GM21381 (cell line): ENCODE measurements around the gene BCL2L14.
"Not testable (repeated sequence)": the region's sequence is repeated elsewhere in the genome, so short reads cannot be mapped to it uniquely, and the experiment has no call there.

Experiments used
- ATAC-seq: cut with Tn5 transposase; IDR thresholded peaks from one replicate; pipeline ENCODE4 v1.9.1; 2021; ENCODE audit warnings: mild to moderate bottlenecking, moderate library complexity; ENCODE audit not compliant: unreplicated experiment

BCL2L14 gene

DNA sequence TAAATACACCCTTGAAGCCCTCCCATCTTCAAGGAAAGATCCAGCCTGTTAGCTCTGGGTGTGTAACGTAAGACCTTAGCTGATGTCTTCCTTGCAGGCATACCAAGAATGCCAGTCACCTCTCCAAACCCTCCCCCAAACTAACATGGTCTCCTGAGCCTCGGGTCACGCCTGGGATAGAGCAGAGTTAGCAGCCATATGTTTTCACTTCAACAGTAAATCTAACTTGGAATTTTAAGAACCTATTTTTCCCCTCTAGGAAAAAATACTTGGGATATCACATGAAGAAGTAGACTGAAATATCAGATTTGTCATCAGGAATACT lies 27.9 kb downstream of the BCL2L14 start:
- no peak for ATAC-seq

DNA sequence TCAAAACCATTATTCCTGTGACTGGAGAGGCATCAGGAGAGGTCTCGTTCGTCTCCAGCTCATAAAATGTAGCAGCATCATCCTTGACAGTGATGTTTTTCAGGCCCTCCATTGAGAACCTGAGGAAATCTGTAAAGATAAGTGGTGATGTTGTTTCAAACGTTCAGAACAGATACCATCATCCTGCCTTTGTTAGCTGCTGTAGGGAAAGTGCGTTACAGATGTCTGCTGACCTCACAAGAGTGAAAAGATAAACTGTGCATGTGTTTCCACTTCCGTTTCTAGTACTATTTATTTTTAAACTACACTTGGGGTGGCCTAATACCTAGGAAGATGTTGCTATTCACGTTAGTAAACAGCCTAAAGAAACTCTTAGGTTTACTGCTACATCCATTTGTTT lies 28.4 kb downstream of the BCL2L14 start:
- ATAC-seq = no peak

- ATAC-seq = no peak
Observed at GRCh38 chr12:12107678-12108077, 36.9 kb downstream of the BCL2L14 start.

GRCh38 chr12:12108441-12109058 lies 37.8 kb downstream of the BCL2L14 start:
- ATAC-seq = no peak

DNA sequence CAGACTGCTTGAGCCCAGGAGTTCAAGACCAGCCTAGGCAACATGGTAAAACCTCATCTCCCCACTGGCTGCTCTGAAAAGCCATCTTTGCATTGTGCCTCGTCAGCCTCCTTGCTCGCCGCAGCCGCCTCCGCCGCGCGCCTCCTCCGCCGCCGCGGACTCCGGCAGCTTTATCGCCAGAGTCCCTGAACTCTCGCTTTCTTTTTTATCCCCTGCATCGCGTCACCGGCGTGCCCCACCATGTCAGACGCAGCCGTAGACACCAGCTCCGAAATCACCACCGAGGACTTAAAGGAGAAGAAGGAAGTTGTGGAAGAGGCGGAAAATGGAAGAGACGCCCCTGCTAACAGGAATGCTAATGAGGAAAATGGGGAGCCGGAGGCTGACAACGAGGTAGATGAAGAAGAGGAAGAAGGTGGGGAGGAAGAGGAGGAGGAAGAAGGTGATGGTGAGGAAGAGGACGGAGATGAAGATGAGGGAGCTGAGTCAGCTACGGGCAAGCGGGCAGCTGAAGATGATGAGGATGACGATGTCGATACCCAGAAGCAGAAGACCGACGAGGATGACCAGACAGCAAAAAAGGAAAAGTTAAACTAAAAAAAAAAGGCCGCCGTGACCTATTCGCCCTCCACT lies 40.3 kb downstream of the BCL2L14 start:
- ATAC-seq = not testable (repeated sequence)

DNA sequence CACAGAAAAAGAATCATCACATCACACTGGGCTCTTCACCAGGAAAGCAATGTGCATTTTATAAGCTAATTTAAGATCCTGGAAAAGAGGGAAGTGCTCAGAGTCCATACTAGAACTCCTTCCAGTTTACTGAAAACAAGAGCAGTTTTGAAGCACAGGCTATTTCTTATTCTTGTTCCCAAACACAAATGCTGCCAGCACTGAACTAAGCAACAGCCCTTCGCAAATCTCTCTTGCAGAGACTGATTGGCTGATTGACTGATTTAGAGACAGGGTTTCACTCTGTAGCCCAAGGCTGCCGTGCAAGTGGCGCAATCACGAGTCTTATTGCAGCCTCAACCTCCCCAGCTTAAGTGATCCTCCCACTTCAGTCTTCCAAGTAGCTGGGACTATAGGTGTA lies 44.8 kb downstream of the BCL2L14 start:
- no peak for ATAC-seq

GRCh38 chr12:12116677-12117076 lies 45.9 kb downstream of the BCL2L14 start:
- ATAC-seq = no peak

- ATAC-seq = no peak
Observed at GRCh38 chr12:12121061-12121460, 50.3 kb downstream of the BCL2L14 start.

- no peak for ATAC-seq
Observed at GRCh38 chr12:12123036-12123604, 52.4 kb downstream of the BCL2L14 start.

GRCh38 chr12:12126551-12126950 lies 55.8 kb downstream of the BCL2L14 start:
- ATAC-seq = no peak

DNA sequence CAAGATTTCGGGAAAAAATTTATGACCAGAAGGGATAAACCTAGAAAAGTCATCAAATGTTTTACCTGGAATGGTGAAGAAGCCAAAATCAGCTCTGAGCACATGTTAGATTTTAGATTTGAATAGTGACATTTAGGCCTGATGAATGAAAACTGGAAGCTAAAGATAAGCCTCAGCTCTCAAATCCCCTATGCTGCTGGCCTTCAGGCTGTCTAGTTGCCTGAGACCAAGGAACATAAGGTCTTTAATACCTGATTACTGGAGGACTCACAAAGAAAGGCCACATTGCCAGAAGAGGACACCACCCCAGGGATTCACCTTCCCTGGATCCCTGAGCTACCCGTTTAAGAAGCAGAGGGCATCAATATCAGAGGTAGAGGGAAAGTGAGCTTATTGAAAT lies 56.6 kb downstream of the BCL2L14 start:
- ATAC-seq = no peak

- ATAC-seq = no peak
Observed at GRCh38 chr12:12128670-12129069, 57.9 kb downstream of the BCL2L14 start.

DNA sequence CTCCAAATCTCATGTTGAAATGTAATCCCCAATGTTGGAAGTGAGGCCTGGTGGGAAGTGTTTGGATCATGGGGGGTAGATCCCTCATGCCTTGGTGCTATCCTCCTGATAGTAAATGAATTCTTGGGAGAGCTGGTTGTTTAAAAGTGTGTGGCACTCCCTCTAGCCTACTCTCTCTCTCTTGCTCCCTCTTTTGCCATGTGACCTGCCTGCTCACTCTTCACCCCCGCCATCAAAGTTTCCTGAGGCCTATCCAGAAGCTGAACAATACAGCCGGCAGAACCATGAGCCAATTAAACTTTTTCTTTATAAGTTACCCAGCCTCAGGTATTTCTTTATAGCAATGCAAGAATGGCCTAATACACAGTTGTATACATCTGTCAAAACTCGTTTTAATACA lies 62.5 kb downstream of the BCL2L14 start:
- no peak for ATAC-seq

DNA sequence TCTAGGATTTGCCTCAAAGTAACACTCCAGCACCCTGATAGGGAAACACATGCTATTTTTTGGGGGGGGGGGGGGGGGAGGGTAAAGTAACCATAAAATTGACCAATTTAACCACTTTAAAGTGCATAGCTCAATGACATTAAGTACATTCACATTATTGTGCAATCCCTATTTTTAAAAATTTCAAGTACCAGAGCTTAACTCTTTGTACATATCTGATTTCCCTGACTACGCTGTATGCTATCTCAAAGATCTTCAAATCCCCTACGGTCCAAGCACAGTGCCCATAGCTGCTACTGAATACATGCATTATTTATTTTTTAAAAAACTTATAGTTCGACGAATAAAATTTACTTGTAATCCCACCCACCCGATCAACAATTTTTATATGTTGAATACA lies 63.0 kb downstream of the BCL2L14 start:
- ATAC-seq = no peak

DNA sequence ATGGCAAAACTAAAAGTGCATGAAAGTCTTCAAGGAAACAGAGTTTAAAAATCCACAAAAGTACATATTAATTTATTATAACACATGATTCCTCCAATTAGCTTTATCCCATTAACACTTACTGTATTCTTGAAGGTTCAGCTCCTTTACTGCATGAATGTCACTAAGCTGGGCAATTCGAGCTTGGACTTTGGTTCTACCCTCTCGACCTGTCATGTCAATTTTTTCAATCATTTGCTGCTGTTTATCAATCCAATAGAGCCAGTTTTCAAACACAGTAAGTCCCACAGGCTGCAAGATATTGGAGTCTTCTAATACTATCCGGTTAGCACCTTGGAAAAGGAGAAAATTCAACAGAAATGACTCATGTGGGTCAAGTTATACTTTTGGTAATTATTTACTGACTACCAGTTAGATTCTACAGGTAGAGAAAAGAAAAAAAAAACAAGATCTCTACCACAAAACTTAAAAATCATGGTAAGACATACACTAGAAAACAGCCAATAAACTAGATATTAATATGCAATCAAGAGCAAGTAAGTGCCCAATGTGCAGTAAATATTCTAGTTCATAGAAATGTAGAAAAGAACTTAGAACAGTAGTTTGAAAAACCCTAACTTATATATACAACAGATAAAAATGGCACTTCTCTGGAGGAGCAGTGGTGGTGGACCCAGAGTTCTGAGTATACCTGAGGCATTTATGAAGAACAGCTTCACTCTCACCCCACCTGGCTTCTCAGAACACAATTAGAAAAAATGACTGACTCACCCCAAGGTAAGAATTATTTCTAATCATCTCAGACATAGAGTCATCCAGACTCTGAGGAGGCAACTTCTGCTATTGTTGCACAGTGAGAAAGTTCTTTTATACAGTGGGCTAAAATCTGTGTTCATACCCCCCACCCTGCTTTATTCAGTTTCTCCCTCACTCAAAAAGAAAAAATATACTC lies 67.7 kb downstream of the BCL2L14 start:
- no peak for ATAC-seq

DNA sequence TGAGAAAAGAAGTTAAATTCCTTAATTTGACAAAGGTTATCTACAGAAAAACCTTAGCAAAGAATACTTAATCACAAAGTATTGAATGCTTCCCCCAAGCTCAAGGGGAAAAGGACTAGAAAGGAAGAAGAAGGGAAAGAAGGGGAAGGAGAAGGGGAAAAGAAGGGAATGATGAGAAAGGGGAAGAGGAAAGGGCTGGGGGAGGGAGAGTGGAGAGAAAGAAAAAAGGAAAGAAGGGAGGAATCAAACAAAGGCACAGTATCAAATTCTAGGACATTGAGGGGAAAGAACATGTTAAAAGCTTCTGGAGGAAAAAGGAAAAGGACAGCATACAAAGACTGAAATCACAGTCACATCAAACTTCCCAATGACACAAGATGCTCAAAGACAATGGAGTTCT lies 70.3 kb downstream of the BCL2L14 start:
- ATAC-seq = no peak

DNA sequence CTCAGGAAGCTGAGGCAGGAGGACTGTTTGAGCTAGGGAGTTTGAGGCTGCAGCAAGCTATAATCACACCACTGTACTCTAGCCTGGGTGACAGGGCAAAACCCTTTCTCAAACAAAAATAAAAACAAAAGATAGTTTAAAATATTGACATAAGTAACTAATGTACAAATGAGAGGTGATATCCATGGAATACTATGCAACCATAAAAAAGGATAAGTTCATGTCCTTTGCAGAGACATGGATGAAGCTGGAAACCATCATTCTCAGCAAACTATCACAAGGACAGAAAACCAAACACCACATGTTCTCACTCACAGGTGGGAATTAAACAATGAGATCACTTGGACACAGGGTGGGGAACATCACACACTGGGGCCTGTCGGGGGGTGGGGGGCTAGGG lies 73.8 kb downstream of the BCL2L14 start:
- not testable (repeated sequence) for ATAC-seq

DNA sequence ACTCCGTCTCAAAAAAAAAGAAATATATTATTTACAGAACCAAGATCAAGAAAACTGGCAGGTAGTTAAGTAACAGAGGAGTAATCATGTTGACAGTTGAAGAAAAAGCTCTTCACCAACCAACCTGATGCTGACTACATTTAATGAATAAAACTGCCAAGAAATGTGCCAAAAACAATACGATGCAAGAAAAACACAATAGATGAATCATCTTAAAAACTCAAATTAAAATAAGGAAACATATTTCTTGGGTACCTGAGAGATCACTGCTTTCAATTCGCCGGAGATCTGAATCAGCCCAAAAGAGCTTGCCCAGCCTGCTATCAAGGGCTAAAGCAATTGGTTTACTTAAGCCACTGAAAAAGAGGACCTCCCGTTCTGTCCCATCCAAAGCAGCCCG lies 76.4 kb downstream of the BCL2L14 start:
- no peak for ATAC-seq
